ENCODE results near the gene GPC1.

Gene GPC1

GRCh38 chr2:240467149-240467642, 31.7 kb downstream of the GPC1 start:
- in situ Hi-C loops (cut with MboI; ENCODE audit: low sequenced_read_pairs, unreplicated experiment) = no loop called here
- TF ChIP-seq CTCF (IDR thresholded peaks at IDR 0.05; ENCODE audit: borderline replicate concordance, control extremely low read depth, extremely low read depth, insufficient read depth, missing control alignments) = no peak
- no peak for DNase-seq (ENCODE audit: low spot score)

GRCh38 chr2:240467659-240468302, 32.3 kb downstream of the GPC1 start:
- no peak for DNase-seq (ENCODE audit: low spot score)
- in situ Hi-C loops (cut with MboI; ENCODE audit: low sequenced_read_pairs, unreplicated experiment) = no loop called here
- TF ChIP-seq CTCF (IDR thresholded peaks at IDR 0.05; ENCODE audit: borderline replicate concordance, control extremely low read depth, extremely low read depth, insufficient read depth, missing control alignments) = no peak

- TF ChIP-seq CTCF (IDR thresholded peaks at IDR 0.05; ENCODE audit: borderline replicate concordance, control extremely low read depth, extremely low read depth, insufficient read depth, missing control alignments) = no peak
- in situ Hi-C loops (cut with MboI; ENCODE audit: low sequenced_read_pairs, unreplicated experiment) = no loop called here
- no peak for DNase-seq (ENCODE audit: low spot score)
Observed at GRCh38 chr2:240468303-240469238, 33.1 kb downstream of the GPC1 start.

- in situ Hi-C loops (cut with MboI; ENCODE audit: low sequenced_read_pairs, unreplicated experiment) = no loop called here
- peak; percentile 22 for DNase-seq (ENCODE audit: low spot score)
- TF ChIP-seq CTCF (IDR thresholded peaks at IDR 0.05; ENCODE audit: borderline replicate concordance, control extremely low read depth, extremely low read depth, insufficient read depth, missing control alignments) = no peak
Observed at GRCh38 chr2:240469239-240469636, 33.8 kb downstream of the GPC1 start.

- DNase-seq (ENCODE audit: low spot score) = no peak
- in situ Hi-C loops (cut with MboI; ENCODE audit: low sequenced_read_pairs, unreplicated experiment) = no loop called here
- no peak for TF ChIP-seq CTCF (IDR thresholded peaks at IDR 0.05; ENCODE audit: borderline replicate concordance, control extremely low read depth, extremely low read depth, insufficient read depth, missing control alignments)
Observed at GRCh38 chr2:240469740-240470139, 34.3 kb downstream of the GPC1 start.

- peak; percentile 12 for DNase-seq (ENCODE audit: low spot score)
- TF ChIP-seq CTCF (IDR thresholded peaks at IDR 0.05; ENCODE audit: borderline replicate concordance, control extremely low read depth, extremely low read depth, insufficient read depth, missing control alignments) = no peak
- in situ Hi-C loops (cut with MboI; ENCODE audit: low sequenced_read_pairs, unreplicated experiment) = no loop called here
Observed at GRCh38 chr2:240472078-240472790, 36.8 kb downstream of the GPC1 start.

All from GM13976 (cell line).